ENCODE measurements around the gene ZNF217.
"Not testable (repeated sequence)": the region's sequence is repeated elsewhere in the genome, so short reads cannot be mapped to it uniquely, and the experiment has no call there.

The ZNF217 gene

DNA sequence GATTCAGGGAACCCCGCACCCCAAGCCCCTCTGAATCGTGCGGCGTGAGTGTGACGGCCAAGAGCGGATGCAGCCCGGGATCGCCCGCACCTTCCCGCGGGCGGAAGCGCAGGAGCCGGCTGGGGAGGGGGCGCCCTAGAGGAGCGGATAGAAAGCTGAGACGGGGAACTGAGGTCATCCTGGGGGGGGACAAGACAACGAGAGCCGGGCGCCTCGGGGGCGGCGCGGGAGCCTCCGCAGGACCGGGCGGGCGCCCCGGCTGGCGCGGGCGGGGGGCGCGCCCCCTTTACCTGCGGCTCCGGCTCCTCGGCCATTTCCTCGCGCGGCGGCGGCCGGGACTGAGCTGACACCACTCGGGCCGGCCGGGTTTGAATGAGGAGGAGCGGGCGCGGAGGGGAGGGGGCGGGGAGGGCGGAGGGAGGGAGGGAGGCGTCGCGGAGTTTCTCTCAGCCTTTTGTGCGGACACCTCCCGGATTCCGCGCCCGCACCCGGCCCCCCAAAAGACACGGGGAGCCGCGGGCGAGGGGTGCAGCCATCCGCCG lies at the start of gene ZNF217:
Gene ZNF217 (minus strand): TSS at position 374 of the 542 bp plus-strand sequence. CDS start 11,013 bp downstream, outside the sequence.
- H3K4me3 ChIP-seq (ENCODE audit: low read length, poor library complexity, severe bottlenecking) = peak within 1 kb of the TSS; percentile 97
- not testable (repeated sequence) for H3K9me3 ChIP-seq (ENCODE audit: insufficient read depth, low read depth, low read length)
- H3K79me2 ChIP-seq (ENCODE audit: insufficient read depth, low read length) = peaks cover 56% of the 10 kb centered on the region

DNA sequence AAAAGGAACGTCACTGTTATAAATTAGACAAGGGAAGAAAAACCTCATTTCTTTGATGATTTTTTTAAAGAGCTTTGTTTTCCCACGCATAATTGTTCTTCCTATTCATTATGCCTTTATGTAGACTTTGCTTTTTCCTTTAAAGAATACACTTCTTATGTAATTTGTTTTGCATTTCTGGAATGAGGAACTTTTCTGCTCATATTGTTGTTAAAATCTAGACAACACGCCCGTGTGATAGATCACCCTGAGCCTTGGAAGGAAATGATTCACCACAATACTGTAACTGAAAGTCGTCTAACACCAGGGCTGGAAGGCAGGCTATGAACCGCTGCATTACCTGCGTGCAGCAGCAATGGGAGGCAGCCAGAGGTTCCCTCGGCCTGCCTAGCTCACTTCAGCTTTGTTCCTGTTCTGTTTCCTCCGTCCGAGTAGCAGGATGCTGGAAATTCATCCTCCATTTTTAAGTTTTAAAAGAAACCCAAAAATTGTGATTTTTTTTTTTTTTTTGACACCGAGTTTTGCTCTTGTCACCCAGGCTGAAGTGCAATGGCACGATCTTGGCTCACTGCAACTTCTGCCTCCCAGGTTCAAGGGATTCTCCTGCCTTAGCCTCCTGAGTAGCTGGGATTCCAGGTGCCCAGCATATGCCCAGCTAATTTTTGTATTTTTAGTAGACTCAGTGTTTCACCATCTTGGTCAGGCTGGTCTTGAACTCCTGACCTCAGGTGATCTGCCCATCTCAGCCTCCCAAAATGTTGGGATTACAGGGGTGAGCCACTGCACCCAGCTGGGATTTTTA lies 49.6 kb upstream of the ZNF217 start:
- Histone ChIP-seq H4K20me1 (ENCODE audit: insufficient read depth, low read length, poor library complexity, severe bottlenecking) (no peaks in the 10 kb centered on the region), H3K27me3 (ENCODE audit: insufficient read depth, low read length, poor library complexity, severe bottlenecking) (no peaks in the 10 kb centered on the region), H3K4me3 (ENCODE audit: low read length, poor library complexity, severe bottlenecking) (peak overlapping the region; percentile 62), H3F3A (ENCODE audit: low read depth) (peaks cover 18% of the 10 kb centered on the region), H3K9me2 (replicated peaks; ENCODE audit: low read depth, low read length) (no peaks in the 10 kb centered on the region), H3K79me2 (ENCODE audit: insufficient read depth, low read length) (no peaks in the 10 kb centered on the region), H3K36me3 (ENCODE audit: insufficient read depth, low read length) (no peaks in the 10 kb centered on the region), H3K9ac (ENCODE audit: low read depth, low read length, poor library complexity, severe bottlenecking) (peak overlapping the region; percentile 75), H2AFZ (ENCODE audit: low read length) (no peak overlapping the region), H3K4me2 (ENCODE audit: low read depth, low read length, poor library complexity, severe bottlenecking) (peak overlapping the region; percentile 75), H3K9me3 (ENCODE audit: insufficient read depth, low read depth, low read length) (no peaks in the 10 kb centered on the region), H3K4me1 (ENCODE audit: insufficient read depth, low read length, poor library complexity, severe bottlenecking) (peaks cover 68% of the 10 kb centered on the region)
- TF ChIP-seq EZH2phosphoT487 (IDR thresholded peaks at IDR 0.05; ENCODE audit: borderline replicate concordance) = no peak

More for the DNA sequence above, at the start of gene ZNF217:
- Histone ChIP-seq H3K4me1 (ENCODE audit: insufficient read depth, low read length, poor library complexity, severe bottlenecking) (peaks cover 26% of the 10 kb centered on the region), H3K9ac (ENCODE audit: low read depth, low read length, poor library complexity, severe bottlenecking) (peak within 1 kb of the TSS; percentile 99), H2AFZ (ENCODE audit: low read length) (peak within 1 kb of the TSS; percentile 74), H3K4me2 (ENCODE audit: low read depth, low read length, poor library complexity, severe bottlenecking) (peak within 1 kb of the TSS; percentile 81)
- H3K27me3 ChIP-seq (ENCODE audit: insufficient read depth, low read length, poor library complexity, severe bottlenecking); H3K36me3 ChIP-seq (ENCODE audit: insufficient read depth, low read length); H3F3A ChIP-seq (ENCODE audit: low read depth); H4K20me1 ChIP-seq (ENCODE audit: insufficient read depth, low read length, poor library complexity, severe bottlenecking); H3K9me2 ChIP-seq (replicated peaks; ENCODE audit: low read depth, low read length): not testable (repeated sequence)

DNA sequence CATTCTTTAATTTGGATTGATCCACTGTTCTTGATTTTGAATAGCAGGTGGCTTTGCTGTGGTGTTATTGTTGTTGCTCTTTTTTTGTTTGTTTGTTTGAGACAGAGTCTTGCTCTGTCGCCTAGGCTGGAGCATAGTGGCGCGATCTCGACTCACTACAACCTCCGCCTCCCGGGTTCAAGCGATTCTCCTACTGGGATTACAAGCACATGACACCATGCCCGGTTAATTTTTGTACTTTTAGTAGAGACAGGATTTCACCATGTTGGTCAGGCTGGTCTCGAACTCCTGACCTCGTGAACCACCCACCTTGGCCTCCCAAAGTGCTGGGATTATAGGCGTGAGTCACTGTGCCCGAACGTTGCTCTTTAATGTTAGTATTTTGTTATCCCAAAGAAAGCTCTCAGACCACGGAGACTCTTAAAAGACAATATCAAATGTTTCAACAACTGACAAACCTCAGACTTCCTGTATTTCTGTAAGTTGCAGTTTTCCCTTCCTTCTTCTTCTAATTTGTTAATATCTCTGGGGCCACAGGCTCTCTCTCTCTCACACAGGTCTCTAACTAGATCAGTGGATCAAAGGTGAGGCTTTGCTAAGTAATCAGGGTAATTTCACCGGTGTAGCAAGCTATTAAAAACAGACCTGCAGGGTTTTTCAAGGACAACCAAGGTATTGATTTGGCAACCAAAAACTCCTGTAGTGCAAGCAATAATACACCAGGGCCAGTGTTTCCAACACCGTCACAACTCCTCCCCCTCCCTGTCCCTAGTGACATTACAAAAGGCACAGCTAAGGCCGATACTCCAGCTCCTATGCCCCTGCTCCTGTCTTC lies 48.8 kb upstream of the ZNF217 start:
- H3K4me1 ChIP-seq (ENCODE audit: insufficient read depth, low read length, poor library complexity, severe bottlenecking) = peaks cover 68% of the 10 kb centered on the region
- H3K9ac ChIP-seq (ENCODE audit: low read depth, low read length, poor library complexity, severe bottlenecking) = peak overlapping the region; percentile 75
- H3F3A ChIP-seq (ENCODE audit: low read depth) = peaks cover 18% of the 10 kb centered on the region
- H3K27me3 ChIP-seq (ENCODE audit: insufficient read depth, low read length, poor library complexity, severe bottlenecking) = no peaks in the 10 kb centered on the region
- H3K79me2 ChIP-seq (ENCODE audit: insufficient read depth, low read length) = no peaks in the 10 kb centered on the region
- peak overlapping the region; percentile 75 for H3K4me2 ChIP-seq (ENCODE audit: low read depth, low read length, poor library complexity, severe bottlenecking)
- no peaks in the 10 kb centered on the region for H4K20me1 ChIP-seq (ENCODE audit: insufficient read depth, low read length, poor library complexity, severe bottlenecking)
- H3K36me3 ChIP-seq (ENCODE audit: insufficient read depth, low read length) = no peaks in the 10 kb centered on the region
- H3K4me3 ChIP-seq (ENCODE audit: low read length, poor library complexity, severe bottlenecking) = peak overlapping the region; percentile 62
- TF ChIP-seq, protein P1, sequence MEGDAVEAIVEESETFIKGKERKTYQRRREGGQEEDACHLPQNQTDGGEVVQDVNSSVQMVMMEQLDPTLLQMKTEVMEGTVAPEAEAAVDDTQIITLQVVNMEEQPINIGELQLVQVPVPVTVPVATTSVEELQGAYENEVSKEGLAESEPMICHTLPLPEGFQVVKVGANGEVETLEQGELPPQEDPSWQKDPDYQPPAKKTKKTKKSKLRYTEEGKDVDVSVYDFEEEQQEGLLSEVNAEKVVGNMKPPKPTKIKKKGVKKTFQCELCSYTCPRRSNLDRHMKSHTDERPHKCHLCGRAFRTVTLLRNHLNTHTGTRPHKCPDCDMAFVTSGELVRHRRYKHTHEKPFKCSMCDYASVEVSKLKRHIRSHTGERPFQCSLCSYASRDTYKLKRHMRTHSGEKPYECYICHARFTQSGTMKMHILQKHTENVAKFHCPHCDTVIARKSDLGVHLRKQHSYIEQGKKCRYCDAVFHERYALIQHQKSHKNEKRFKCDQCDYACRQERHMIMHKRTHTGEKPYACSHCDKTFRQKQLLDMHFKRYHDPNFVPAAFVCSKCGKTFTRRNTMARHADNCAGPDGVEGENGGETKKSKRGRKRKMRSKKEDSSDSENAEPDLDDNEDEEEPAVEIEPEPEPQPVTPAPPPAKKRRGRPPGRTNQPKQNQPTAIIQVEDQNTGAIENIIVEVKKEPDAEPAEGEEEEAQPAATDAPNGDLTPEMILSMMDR (conservative IDR thresholded peaks at IDR 0.05; ENCODE audit: low read length) = no peak
- TF ChIP-seq EZH2phosphoT487 (IDR thresholded peaks at IDR 0.05; ENCODE audit: borderline replicate concordance) = no peak
- H2AFZ ChIP-seq (ENCODE audit: low read length) = no peak overlapping the region
- no peaks in the 10 kb centered on the region for H3K9me2 ChIP-seq (replicated peaks; ENCODE audit: low read depth, low read length)
- H3K9me3 ChIP-seq (ENCODE audit: insufficient read depth, low read depth, low read length) = no peaks in the 10 kb centered on the region

All from Loucy (cell line).